ENCODE results near the gene AK9. TPM values are rescaled to one million over a fixed set of nuclear protein-coding genes. Genes with fewer than 3 reads are reported as not detected.

The AK9 gene
- total and polyA plus RNA-seq, 10 of the 15 experiments (the other 5 are each of a cell fraction or from before 2014, with no cell fraction given): 2.1 to 7.4 (median 4.2) TPM

DNA sequence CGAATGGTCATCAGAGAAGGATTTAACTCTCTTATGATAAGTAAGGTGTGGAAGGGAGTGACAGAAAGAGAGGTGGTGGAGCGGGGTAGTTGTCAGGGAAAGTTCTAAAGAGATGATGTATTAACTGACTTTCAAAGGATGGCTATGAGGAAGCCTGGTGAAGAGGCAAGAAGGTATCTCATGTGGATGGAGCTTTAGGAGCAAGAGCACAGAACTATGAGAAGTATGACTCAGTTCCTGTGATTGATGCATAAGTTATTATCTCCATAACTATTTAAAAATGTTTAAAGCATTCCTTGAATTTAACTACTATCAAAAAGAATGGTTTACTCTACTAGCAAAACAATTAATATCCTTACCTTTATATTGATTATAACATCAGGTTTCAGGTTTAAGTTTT lies 28.8 kb downstream of the AK9 start:
- SMC1A ChIA-PET (ENCODE audit: uncharacterized antibody, unreplicated experiment): no interaction called here
- H3K4me1 ChIP-seq (ENCODE audit: control insufficient read depth, insufficient read depth, low read length): no peaks in the 10 kb centered on the region
- intact Hi-C loops (cut with micrococcal nuclease; ENCODE audit: unreplicated experiment) (no loop called here), in situ Hi-C loops (cut with MboI) (no loop called here)
- H3K4me2 ChIP-seq (ENCODE audit: control insufficient read depth, insufficient read depth): no peak overlapping the region
- no peak for DNase-seq (ENCODE audit: low read depth, low spot score)
- H3K27ac ChIP-seq (ENCODE audit: control insufficient read depth, insufficient read depth): no peak overlapping the region
- H3K79me2 ChIP-seq (ENCODE audit: control insufficient read depth, insufficient read depth, low read length): no peaks in the 10 kb centered on the region
- 94% methylated on average over 2 of the region's 2 CpGs for WGBS (ENCODE audit: insufficient coverage, insufficient replicate concordance, low lambda C conversion rate, missing lambda C conversion rate)
- RAD21 ChIA-PET (ENCODE audit: unreplicated experiment): no interaction called here
- no TSS peak for BruUV-seq (replicated peaks)
- no peak for FAIRE-seq
- no peak overlapping the region for H2AFZ ChIP-seq (ENCODE audit: control insufficient read depth, low read depth, low read length)
- H3K9me3 ChIP-seq (replicated peaks; ENCODE audit: control insufficient read depth, insufficient read depth, low read length): no peaks in the 10 kb centered on the region
- POLR2A ChIA-PET: no interaction called here
- H3K4me3 ChIP-seq: no peak overlapping the region
- H3K36me3 ChIP-seq (ENCODE audit: control insufficient read depth in 2 of 2, insufficient read depth in 2 of 2, low read length in 1 of 2): no peaks in the 10 kb centered on the region
- H4K20me1 ChIP-seq (ENCODE audit: control insufficient read depth, insufficient read depth): no peaks in the 10 kb centered on the region
- no peak for ATAC-seq
- no peak overlapping the region for H3K9ac ChIP-seq (ENCODE audit: control insufficient read depth, insufficient read depth, low read length)
- CTCF ChIA-PET: interaction anchor here (1.2 kb wide), 1 partner anchor 20 kb away, joined by 3 read pairs; no protein-coding TSS in a partner anchor
- H3K27me3 ChIP-seq (replicated peaks in 1 of 2; ENCODE audit: control insufficient read depth in 2 of 2, insufficient read depth in 2 of 2, low read length in 1 of 2): no peaks in the 10 kb centered on the region
- TF ChIP-seq NRF1 (conservative IDR thresholded peaks at IDR 0.05; ENCODE audit: low read depth, low read length): no peak
- no peak for TF ChIP-seq MEF2A (IDR thresholded peaks at IDR 0.05; ENCODE audit: insufficient read depth, low read depth, low read length)
- no peak for TF ChIP-seq MTA3 (IDR thresholded peaks at IDR 0.05; ENCODE audit: borderline replicate concordance, low read length)
- no peak for TF ChIP-seq GABPA (IDR thresholded peaks at IDR 0.05; ENCODE audit: low read depth)

DNA sequence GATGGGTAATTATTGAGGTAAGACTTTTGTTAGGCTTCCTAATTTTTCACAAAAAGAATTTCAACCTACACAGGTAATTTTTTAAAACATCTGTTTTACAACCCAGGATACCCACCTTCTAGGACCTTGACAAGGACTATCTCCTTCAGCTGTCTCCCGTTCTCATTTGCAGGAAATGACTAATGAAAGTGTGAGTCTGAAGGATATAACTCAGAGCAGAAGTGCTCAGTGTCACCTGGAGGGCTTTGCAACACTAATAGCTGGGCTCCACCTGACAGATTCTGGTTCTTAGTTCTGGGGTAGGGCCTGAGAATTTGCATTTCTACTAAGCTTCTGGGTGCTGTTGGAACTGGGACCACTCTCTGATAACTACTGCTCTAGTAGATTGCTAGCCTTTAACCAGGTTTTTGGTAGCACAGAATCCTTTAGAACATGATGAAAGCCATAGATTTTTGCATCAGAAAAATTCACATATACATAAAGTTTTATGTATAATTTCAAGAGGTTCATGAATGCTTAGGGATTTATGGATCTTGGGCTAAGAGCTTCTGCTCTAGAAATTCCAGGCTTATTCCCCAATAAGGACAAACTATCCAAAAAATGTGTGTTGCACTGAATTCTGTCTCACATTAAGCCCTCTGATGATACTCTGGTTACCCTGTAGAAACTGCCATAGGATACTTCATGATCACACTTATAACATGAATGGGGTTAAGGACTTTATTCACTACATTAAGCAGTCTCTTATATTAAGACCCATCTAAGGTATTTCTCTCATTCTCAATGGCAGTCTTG lies 30.3 kb downstream of the AK9 start:
- in situ Hi-C loops (cut with MboI) (no loop called here), intact Hi-C loops (cut with micrococcal nuclease; ENCODE audit: unreplicated experiment) (no loop called here)
- BruUV-seq (replicated peaks): no TSS peak
- CTCF ChIA-PET: no interaction called here
- no peaks in the 10 kb centered on the region for H4K20me1 ChIP-seq (ENCODE audit: control insufficient read depth, insufficient read depth)
- no peak for DNase-seq (ENCODE audit: low read depth, low spot score)
- WGBS (ENCODE audit: insufficient coverage, insufficient replicate concordance, low lambda C conversion rate, missing lambda C conversion rate): 6% methylated on average over 1 of the region's 1 CpG
- no peaks in the 10 kb centered on the region for H3K27me3 ChIP-seq (replicated peaks in 1 of 2; ENCODE audit: control insufficient read depth in 2 of 2, insufficient read depth in 2 of 2, low read length in 1 of 2)
- H3K36me3 ChIP-seq (ENCODE audit: control insufficient read depth in 2 of 2, insufficient read depth in 2 of 2, low read length in 1 of 2): no peaks in the 10 kb centered on the region
- no peaks in the 10 kb centered on the region for H3K79me2 ChIP-seq (ENCODE audit: control insufficient read depth, insufficient read depth, low read length)
- RAD21 ChIA-PET (ENCODE audit: unreplicated experiment): no interaction called here
- POLR2A ChIA-PET: no interaction called here
- no peak overlapping the region for H3K4me3 ChIP-seq
- no peak for ATAC-seq
- no peaks in the 10 kb centered on the region for H3K4me1 ChIP-seq (ENCODE audit: control insufficient read depth, insufficient read depth, low read length)
- H3K4me2 ChIP-seq (ENCODE audit: control insufficient read depth, insufficient read depth): no peak overlapping the region
- no peak overlapping the region for H3K9ac ChIP-seq (ENCODE audit: control insufficient read depth, insufficient read depth, low read length)
- no peaks in the 10 kb centered on the region for H3K9me3 ChIP-seq (replicated peaks; ENCODE audit: control insufficient read depth, insufficient read depth, low read length)
- no peak overlapping the region for H2AFZ ChIP-seq (ENCODE audit: control insufficient read depth, low read depth, low read length)
- no peak for FAIRE-seq
- no peak overlapping the region for H3K27ac ChIP-seq (ENCODE audit: control insufficient read depth, insufficient read depth)
- SMC1A ChIA-PET (ENCODE audit: uncharacterized antibody, unreplicated experiment): no interaction called here
- TF ChIP-seq ASH2L (IDR thresholded peaks at IDR 0.05; ENCODE audit: borderline replicate concordance, low read depth) (no peak), BCLAF1 (IDR thresholded peaks at IDR 0.05) (no peak), TCF7 (IDR thresholded peaks at IDR 0.05; ENCODE audit: borderline replicate concordance) (no peak), SP1 (IDR thresholded peaks at IDR 0.05; ENCODE audit: low read depth, low read length) (no peak), RB1 (IDR thresholded peaks at IDR 0.05; ENCODE audit: borderline replicate concordance) (no peak), WRNIP1 (IDR thresholded peaks at IDR 0.05; ENCODE audit: borderline replicate concordance, low read depth, low read length) (no peak), RELA (IDR thresholded peaks at IDR 0.05; ENCODE audit: borderline replicate concordance, partially characterized antibody) (no peak), HDGF (IDR thresholded peaks at IDR 0.05) (no peak), SIN3A (IDR thresholded peaks at IDR 0.05; ENCODE audit: low read depth, low read length) (no peak), ETV6 (conservative IDR thresholded peaks at IDR 0.05 in 1 of 2, IDR thresholded peaks at IDR 0.05 in 1 of 2; ENCODE audit: borderline replicate concordance in 1 of 2, low read depth in 1 of 2) (no peak)
- TF ChIP-seq, protein P1, sequence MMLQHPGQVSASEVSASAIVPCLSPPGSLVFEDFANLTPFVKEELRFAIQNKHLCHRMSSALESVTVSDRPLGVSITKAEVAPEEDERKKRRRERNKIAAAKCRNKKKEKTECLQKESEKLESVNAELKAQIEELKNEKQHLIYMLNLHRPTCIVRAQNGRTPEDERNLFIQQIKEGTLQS (IDR thresholded peaks at IDR 0.05; ENCODE audit: borderline replicate concordance, extremely low read depth, low read depth, low read length): no peak

Data from GM12878 (cell line).